Renal cortex interstitium (tissue), 11 donors: ENCODE results near the gene ARMH3. TPM values are rescaled to one million over a fixed set of nuclear protein-coding genes. Genes with fewer than 3 reads are reported as not detected.

Source experiments
- DNase-seq, 11 donors: peaks; one replicate each; pipeline ENCODE4 v3.0.0-alpha.2; 2013; ENCODE audit warnings: low read depth in 9 of 11, low spot score in 4 of 11; ENCODE audit errors: extremely low read depth in 1 of 11
- polyA plus RNA-seq, 3 donors: library from polyadenylated mRNA; unstranded; fragments of 120-200 nt; gene quantifications; one replicate each; pipeline ENCODE4 v1.2.1, GENCODE V29; 2013; ENCODE audit not compliant: insufficient read length in 3 of 3

The ARMH3 gene
- polyA plus RNA-seq, 3 donors: 18.6 to 19.0 (median 18.7) TPM

GRCh38 chr10:101922846-101923245, 133.1 kb downstream of the ARMH3 start:
- DNase-seq: no peak

DNA sequence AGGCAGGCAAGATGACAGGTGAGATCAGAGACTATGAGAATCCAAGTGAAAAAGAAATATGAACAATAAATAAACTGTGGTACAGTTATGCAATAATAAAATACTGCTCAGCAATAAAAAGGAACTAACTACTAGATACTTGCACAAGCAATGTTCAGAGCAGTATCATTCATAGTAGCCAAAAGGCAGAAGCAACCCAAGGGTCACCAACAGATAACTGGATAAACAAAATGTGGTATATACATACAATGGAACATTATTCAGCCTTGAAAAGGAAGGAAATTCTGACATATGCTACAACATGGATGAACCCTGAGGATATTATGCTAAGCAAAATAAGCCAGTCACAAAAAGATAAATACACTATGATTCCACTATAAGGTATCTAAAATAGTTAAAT, 135.4 kb downstream of the ARMH3 start:
- no peak for DNase-seq

GRCh38 chr10:101919026-101919770, 136.8 kb downstream of the ARMH3 start:
- DNase-seq: no peak

- no peak for DNase-seq
These were observed 143.3 kb downstream of the ARMH3 start for GRCh38 chr10:101912561-101913179.

DNA sequence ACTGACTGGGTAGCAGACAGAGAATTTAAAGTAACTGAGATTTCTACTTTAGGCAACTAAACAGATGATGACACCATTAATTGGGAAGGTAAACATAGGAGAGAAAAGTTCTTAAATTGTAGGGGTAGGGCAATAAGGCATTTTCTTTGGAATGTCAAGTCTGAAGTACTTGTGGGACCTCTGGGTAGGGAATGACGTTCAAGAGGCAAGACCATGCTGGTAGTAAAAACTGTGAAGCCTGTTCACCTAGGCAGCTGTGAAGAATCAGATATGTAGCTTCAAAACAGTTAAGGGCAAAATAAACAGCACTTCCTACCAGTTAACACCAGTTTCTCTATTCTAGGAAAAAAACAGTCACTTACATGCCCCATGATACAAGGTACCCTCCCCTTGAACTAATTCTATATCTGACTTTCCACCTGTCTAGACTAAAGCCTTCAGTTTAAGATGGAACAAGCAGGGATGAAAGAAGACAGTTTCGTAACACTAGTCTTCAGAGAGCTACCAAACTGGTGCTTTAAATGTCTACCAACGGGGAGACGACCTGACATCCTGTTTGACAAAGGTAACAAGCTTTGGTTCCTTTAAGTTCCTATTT, 149.3 kb downstream of the ARMH3 start:
- no peak for DNase-seq

GRCh38 chr10:101905251-101905650, 150.7 kb downstream of the ARMH3 start:
- no peak for DNase-seq

GRCh38 chr10:101903827-101904550, 152.0 kb downstream of the ARMH3 start:
- peak in 1 of 11 donors; percentile 23 for DNase-seq

- no peak for DNase-seq
These were observed 153.2 kb downstream of the ARMH3 start for GRCh38 chr10:101902820-101903145.

GRCh38 chr10:101902032-101902819, 153.7 kb downstream of the ARMH3 start:
- no peak for DNase-seq

- no peak for DNase-seq
These were observed 154.6 kb downstream of the ARMH3 start for GRCh38 chr10:101901340-101901739.

DNA sequence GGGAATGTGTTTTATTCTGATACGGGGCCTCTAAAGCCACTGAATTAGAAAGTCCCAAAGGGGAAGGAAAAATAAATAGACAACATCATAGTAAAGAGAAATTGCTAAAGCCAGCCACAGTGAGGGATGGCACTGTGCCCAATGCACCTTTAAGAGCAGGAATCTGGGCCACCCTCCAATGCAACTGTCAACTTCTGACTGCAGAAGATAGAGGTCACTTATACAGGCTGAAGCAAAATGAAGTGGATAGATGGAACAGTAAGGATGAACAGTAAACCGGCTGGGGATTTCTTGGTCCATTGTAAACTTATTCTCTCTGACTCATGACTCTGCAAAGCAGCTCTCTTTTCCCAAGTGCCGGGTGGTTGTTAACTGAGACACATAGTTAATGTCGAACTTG, 158.3 kb downstream of the ARMH3 start:
- no peak for DNase-seq

- DNase-seq: no peak
These were observed 159.6 kb downstream of the ARMH3 start for GRCh38 chr10:101896225-101896877.

DNA sequence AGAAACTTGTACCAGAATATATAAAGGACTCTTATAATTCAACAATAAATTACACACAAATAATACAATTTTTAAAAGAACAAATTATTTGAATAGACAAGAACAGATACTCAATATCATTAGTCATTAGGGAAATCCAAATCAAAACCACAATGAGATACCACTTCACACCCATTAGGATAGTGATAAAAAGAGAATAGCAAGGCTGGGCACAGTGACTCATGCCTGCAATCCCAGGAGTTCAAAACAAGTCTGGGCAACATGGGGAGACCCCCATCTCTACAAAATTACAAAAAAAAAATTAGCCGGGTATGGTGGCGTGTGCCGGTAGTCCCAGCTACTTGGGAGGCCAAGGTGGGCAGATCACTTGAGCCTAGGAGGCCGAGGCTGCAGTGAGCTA, 160.2 kb downstream of the ARMH3 start:
- DNase-seq: no peak

- DNase-seq: no peak
These were observed 161.2 kb downstream of the ARMH3 start for GRCh38 chr10:101894742-101895141.

DNA sequence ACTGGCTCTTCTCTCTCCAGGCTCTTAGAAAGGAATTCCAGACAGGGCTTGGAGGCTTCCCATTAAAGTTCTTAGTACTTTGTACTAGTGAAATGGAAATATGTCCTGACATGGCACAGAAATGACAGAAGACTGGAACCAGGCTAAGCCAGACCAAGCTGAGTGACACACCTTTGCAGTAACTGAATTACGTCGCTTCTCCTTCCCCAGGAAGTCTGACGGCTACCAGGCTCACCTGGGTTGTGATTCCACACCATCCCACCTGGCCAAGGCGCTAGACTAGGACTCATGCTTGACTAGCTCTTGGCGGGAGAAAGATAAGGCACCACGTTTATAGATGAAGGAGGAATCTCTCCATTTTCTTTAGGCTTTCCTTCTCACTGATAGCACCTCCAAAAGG, 161.7 kb downstream of the ARMH3 start:
- DNase-seq: no peak

GRCh38 chr10:101893510-101894120, 162.4 kb downstream of the ARMH3 start:
- DNase-seq: no peak

GRCh38 chr10:101892782-101893391, 163.1 kb downstream of the ARMH3 start:
- no peak for DNase-seq
